ENCODE measurements around the gene CACNA1C.

GRCh38 chr12:2228535-2228934 is 175.7 kb downstream of the CACNA1C start:
- TF ChIP-seq CTCF (IDR thresholded peaks at IDR 0.05) (no peak), POLR2A (IDR thresholded peaks at IDR 0.05) (no peak), EP300 (IDR thresholded peaks at IDR 0.05) (no peak)

All from suprapubic skin (tissue), 3 donors.